DND-41 (cell line): ENCODE results near the gene MET.
"Not testable (repeated sequence)": the region's sequence is repeated elsewhere in the genome, so short reads cannot be mapped to it uniquely, and the experiment has no call there.

Experiments used
- EZH2 ChIP-seq: IDR thresholded peaks from 3 replicates; pipeline ENCODE4 v1.6.1; 2012; ENCODE audit warnings: borderline replicate concordance, low read depth, mild to moderate bottlenecking, moderate library complexity, low read length, inconsistent platforms; ENCODE audit not compliant: severe bottlenecking
- TF ChIP-seq, protein P1 (sequence below): IDR thresholded peaks from 2 replicates; pipeline ENCODE4 v1.5.1; 2012; ENCODE audit warnings: borderline replicate concordance, low read length, moderate library complexity, mild to moderate bottlenecking; ENCODE audit not compliant: poor library complexity, severe bottlenecking; ENCODE audit errors: extremely low read depth

DNA sequence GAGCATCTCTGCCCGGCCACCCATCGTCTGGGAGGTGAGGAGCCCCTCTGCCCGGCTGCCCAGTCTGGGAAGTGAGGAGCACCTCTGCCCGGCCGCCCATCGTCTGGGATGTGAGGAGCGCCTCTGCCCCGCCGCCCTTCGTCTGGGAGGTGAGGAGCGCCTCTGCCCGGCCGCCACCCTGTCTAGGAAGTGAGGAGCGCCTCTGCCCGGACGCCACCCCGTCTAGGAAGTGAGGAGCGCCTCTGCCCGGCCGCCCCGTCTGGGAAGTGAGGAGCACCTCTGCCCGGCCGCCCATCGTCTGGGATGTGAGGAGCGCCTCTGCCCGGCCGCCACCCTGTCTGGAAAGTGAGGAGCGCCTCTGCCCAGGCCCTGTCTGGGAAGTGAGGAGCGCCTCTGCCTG, 33.4 kb upstream of the MET start:
- TF ChIP-seq, protein P1, sequence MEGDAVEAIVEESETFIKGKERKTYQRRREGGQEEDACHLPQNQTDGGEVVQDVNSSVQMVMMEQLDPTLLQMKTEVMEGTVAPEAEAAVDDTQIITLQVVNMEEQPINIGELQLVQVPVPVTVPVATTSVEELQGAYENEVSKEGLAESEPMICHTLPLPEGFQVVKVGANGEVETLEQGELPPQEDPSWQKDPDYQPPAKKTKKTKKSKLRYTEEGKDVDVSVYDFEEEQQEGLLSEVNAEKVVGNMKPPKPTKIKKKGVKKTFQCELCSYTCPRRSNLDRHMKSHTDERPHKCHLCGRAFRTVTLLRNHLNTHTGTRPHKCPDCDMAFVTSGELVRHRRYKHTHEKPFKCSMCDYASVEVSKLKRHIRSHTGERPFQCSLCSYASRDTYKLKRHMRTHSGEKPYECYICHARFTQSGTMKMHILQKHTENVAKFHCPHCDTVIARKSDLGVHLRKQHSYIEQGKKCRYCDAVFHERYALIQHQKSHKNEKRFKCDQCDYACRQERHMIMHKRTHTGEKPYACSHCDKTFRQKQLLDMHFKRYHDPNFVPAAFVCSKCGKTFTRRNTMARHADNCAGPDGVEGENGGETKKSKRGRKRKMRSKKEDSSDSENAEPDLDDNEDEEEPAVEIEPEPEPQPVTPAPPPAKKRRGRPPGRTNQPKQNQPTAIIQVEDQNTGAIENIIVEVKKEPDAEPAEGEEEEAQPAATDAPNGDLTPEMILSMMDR = not testable (repeated sequence)
- TF ChIP-seq EZH2 = not testable (repeated sequence)
